GM10248 (cell line): ENCODE results near the gene SLC35F3.

Experiments used
- CTCF ChIA-PET: fragments of 300-600 bp; sonication (Branson Sonifier 250); formaldehyde crosslinking; extraction: SDS; loops from one replicate; lab custom pipeline; 2021; ENCODE audit warnings: antibody characterized with exemption; lab: Yijun Ruan, JAX
- POLR2A ChIA-PET: fragments of 350-650 bp; sonication (Branson Sonifier 250); formaldehyde crosslinking; extraction: SDS; loops from one replicate; lab custom pipeline; 2020; ENCODE audit warnings: antibody characterized with exemption; lab: Yijun Ruan, JAX
- DNase-seq: peaks from one replicate; pipeline ENCODE4 v3.0.0; 2012; ENCODE audit errors: extremely low spot score
- TF ChIP-seq, protein P1 (sequence below): IDR thresholded peaks from 2 replicates; pipeline ENCODE4 v1.5.1; 2012; ENCODE audit warnings: mild to moderate bottlenecking, low read depth; ENCODE audit errors: extremely low read depth, missing control alignments, control extremely low read depth

SLC35F3 gene

DNA sequence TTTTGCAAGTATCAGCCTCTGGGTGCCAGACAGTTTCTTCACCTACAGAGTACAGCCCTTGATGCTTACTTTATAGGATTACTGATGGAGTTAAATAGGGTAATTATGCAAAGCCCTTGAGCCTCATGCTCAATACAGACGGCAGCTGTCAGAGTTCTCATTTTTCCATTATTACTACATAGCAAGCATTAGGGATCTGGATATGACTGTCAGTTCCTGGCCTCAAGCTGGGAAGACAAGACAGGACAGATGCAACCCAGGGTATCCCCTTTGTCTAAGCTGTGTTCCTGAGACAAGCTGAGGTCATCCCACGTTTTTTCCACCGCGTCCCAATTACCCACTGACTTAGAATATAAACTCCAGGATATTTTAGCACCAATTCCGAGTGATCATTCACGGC lies 94.4 kb downstream of the SLC35F3 start:
- no peak for DNase-seq
- CTCF ChIA-PET, result interaction anchor here (0.9 kb wide), 1 partner anchor 12 kb away, joined by 3 read pairs; no protein-coding TSS in a partner anchor
- TF ChIP-seq, protein P1, sequence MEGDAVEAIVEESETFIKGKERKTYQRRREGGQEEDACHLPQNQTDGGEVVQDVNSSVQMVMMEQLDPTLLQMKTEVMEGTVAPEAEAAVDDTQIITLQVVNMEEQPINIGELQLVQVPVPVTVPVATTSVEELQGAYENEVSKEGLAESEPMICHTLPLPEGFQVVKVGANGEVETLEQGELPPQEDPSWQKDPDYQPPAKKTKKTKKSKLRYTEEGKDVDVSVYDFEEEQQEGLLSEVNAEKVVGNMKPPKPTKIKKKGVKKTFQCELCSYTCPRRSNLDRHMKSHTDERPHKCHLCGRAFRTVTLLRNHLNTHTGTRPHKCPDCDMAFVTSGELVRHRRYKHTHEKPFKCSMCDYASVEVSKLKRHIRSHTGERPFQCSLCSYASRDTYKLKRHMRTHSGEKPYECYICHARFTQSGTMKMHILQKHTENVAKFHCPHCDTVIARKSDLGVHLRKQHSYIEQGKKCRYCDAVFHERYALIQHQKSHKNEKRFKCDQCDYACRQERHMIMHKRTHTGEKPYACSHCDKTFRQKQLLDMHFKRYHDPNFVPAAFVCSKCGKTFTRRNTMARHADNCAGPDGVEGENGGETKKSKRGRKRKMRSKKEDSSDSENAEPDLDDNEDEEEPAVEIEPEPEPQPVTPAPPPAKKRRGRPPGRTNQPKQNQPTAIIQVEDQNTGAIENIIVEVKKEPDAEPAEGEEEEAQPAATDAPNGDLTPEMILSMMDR, result no peak
- POLR2A ChIA-PET, result no interaction called here

DNA sequence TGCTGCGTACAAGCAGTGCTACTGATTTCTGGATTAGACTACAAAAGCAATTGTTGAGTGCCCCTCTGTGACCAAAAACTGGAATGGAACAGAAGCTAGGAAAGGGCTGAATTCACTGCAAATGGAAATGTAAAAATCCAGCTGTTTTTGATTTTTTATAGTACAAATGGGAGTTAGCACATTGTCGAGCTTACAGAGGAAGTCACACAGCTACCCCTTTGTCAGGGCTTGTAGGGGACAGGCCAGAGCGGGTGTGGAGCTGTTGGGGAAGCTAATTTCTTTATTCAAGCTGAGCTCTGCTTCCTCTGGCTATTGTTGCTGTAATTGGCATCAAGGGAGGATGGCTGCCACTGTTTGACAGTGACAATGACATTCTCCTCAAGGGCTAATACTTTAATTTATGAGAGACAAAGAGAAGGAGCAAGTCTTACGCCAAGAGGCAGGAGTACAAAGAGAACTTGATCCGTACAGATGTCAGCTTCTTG lies 96.1 kb downstream of the SLC35F3 start:
- POLR2A ChIA-PET, result no interaction called here
- TF ChIP-seq, protein P1, result no peak
- CTCF ChIA-PET, result no interaction called here
- DNase-seq, result no peak

DNA sequence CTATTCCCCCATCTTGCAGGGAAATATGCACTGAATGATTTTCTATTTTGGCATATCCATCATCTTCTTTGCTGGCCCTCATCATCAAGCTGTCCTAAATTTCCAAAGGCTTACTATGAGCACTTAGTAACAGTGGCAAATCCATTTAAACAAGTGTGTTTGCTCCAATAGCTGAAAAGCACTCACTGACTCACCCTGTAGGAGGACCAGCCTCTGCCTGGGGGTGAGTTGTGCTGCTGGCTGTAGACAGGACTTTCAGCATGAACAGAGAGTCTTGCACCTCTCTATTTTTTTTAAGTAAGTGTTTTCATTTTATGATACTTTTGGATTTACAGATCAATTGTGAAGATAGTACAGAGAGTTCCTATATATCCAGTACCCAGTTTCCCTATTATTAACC lies 97.3 kb downstream of the SLC35F3 start:
- no peak for DNase-seq
- TF ChIP-seq, protein P1, result no peak
- ChIA-PET CTCF (no interaction called here), POLR2A (no interaction called here)

DNA sequence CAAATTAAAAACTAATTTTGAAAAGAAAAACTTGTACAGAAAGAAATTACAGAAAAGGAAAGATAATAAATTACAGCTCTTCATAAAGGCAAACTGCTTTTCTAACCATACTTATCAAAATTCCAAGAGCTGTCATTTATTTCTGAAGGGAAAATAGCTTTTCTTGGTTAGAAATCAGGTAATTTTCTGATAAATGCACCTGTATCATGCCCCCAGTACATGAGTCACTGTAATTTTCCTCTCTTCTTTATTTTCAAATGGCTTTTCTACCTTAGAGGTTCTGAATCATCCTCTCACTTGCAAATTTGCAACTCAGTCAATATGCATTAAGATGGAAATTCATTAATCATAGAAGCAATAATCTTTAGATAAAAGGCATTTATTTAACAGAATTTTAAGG lies 100.1 kb downstream of the SLC35F3 start:
- POLR2A ChIA-PET, result no interaction called here
- no peak for DNase-seq
- TF ChIP-seq, protein P1, result no peak
- CTCF ChIA-PET, result interaction anchor here (1.2 kb wide), 1 partner anchor 24 kb away, joined by 3 read pairs; no protein-coding TSS in a partner anchor

DNA sequence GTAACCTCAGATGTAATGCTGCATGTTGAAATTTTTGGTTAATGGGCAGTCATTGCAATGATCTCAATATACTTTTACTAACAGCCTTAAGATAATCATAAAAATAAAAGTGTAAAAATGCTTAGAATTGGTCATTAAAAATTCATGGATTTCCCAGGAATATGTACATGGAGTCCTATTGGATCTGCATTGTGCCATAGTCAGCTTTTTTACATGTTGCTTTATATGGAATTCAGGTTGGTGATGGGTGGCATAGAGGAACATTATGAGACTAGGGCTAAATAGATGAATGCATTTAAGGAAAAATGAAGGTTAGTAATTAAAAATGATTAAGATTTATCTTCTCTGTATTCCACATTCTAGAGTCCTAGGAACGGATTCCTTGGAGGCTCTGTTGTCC lies 103.2 kb downstream of the SLC35F3 start:
- CTCF ChIA-PET, result interaction anchor here (1.4 kb wide), 1 partner anchor 13 kb away, joined by 4 read pairs; no protein-coding TSS in a partner anchor
- POLR2A ChIA-PET, result no interaction called here
- no peak for DNase-seq
- TF ChIP-seq, protein P1, result no peak

DNA sequence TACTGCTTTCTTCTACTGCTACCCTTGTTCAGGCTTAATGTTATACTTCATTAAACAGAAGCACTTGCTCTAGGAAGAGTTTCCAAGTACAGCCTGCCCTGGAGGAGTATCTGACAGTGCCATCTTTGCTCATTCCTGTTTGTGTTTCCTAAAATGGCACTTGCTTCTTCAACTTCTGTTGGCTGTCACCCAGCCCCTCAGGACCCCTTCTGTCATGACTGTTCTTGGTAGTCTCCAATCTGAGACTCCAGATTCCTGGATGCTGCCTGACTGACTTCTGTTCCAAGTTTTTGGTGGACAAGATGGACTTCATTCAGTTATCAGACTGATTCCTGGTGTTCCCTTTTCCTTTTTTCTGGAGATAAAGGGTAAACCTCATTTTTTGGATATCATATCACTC lies 104.1 kb downstream of the SLC35F3 start:
- DNase-seq, result no peak
- ChIA-PET CTCF (interaction anchor here (1.0 to 1.6 kb wide), 2 partner anchors 15 to 19 kb away, joined by 3 to 4 read pairs; no protein-coding TSS in a partner anchor), POLR2A (no interaction called here)
- TF ChIP-seq, protein P1, result no peak
